Measurements from ENCODE around the gene SLC2A9. TPM values are rescaled to one million over a fixed set of nuclear protein-coding genes. Genes with fewer than 3 reads are reported as not detected.

Gene SLC2A9
- total RNA-seq, 2 donors from 2014 or later: 9.1 to 17.5 TPM

GRCh38 chr4:10055871-10056270 lies 34.6 kb upstream of the SLC2A9 start:
- Histone ChIP-seq H3K27me3 (replicated peaks; ENCODE audit: insufficient read depth) (no peaks in the 10 kb centered on the region), H3K4me1 (ENCODE audit: control insufficient read depth in 1 of 2, low read depth in 2 of 2) (no peaks in the 10 kb centered on the region), H3K9me3 (no peaks in the 10 kb centered on the region), H3K27ac (no peak overlapping the region), H3K4me3 (no peak overlapping the region), H3K36me3 (no peaks in the 10 kb centered on the region)
- no peak for DNase-seq (ENCODE audit: low spot score)
- no peak for ATAC-seq (ENCODE audit: insufficient number of reproducible peaks, low FRiP score, low read depth)
- no peak for TF ChIP-seq CTCF (IDR thresholded peaks at IDR 0.05)

- H3K27me3 ChIP-seq (replicated peaks; ENCODE audit: insufficient read depth): no peaks in the 10 kb centered on the region
- no peak for TF ChIP-seq CTCF (IDR thresholded peaks at IDR 0.05)
- no peaks in the 10 kb centered on the region for H3K36me3 ChIP-seq
- H3K27ac ChIP-seq: no peak overlapping the region
- H3K9me3 ChIP-seq: no peaks in the 10 kb centered on the region
- DNase-seq (ENCODE audit: low spot score) (no peak), ATAC-seq (ENCODE audit: insufficient number of reproducible peaks, low FRiP score, low read depth) (no peak)
- H3K4me1 ChIP-seq (ENCODE audit: control insufficient read depth in 1 of 2, low read depth in 2 of 2): no peaks in the 10 kb centered on the region
- H3K4me3 ChIP-seq: no peak overlapping the region
Observed at GRCh38 chr4:10054571-10055041, 33.3 kb upstream of the SLC2A9 start.

- ATAC-seq (ENCODE audit: insufficient number of reproducible peaks, low FRiP score, low read depth) (no peak), DNase-seq (ENCODE audit: low spot score) (no peak)
- Histone ChIP-seq H3K27me3 (replicated peaks; ENCODE audit: insufficient read depth) (no peaks in the 10 kb centered on the region), H3K9me3 (no peaks in the 10 kb centered on the region), H3K4me1 (ENCODE audit: control insufficient read depth in 1 of 2, low read depth in 2 of 2) (no peaks in the 10 kb centered on the region), H3K36me3 (no peaks in the 10 kb centered on the region), H3K4me3 (no peak overlapping the region), H3K27ac (no peak overlapping the region)
- TF ChIP-seq CTCF (IDR thresholded peaks at IDR 0.05): no peak
Observed at GRCh38 chr4:10053635-10054453, 32.5 kb upstream of the SLC2A9 start.

GRCh38 chr4:10051517-10052135 lies 30.3 kb upstream of the SLC2A9 start:
- Histone ChIP-seq H3K36me3 (no peaks in the 10 kb centered on the region), H3K9me3 (no peaks in the 10 kb centered on the region), H3K27me3 (replicated peaks; ENCODE audit: insufficient read depth) (no peaks in the 10 kb centered on the region), H3K27ac (no peak overlapping the region), H3K4me3 (no peak overlapping the region), H3K4me1 (ENCODE audit: control insufficient read depth in 1 of 2, low read depth in 2 of 2) (no peaks in the 10 kb centered on the region)
- no peak for DNase-seq (ENCODE audit: low spot score)
- TF ChIP-seq CTCF (IDR thresholded peaks at IDR 0.05): no peak
- ATAC-seq (ENCODE audit: insufficient number of reproducible peaks, low FRiP score, low read depth): no peak

GRCh38 chr4:10050721-10051120 lies 29.4 kb upstream of the SLC2A9 start:
- TF ChIP-seq CTCF (IDR thresholded peaks at IDR 0.05): no peak
- no peaks in the 10 kb centered on the region for H3K9me3 ChIP-seq
- no peaks in the 10 kb centered on the region for H3K27me3 ChIP-seq (replicated peaks; ENCODE audit: insufficient read depth)
- no peak overlapping the region for H3K4me3 ChIP-seq
- no peak for ATAC-seq (ENCODE audit: insufficient number of reproducible peaks, low FRiP score, low read depth)
- no peak for DNase-seq (ENCODE audit: low spot score)
- no peaks in the 10 kb centered on the region for H3K36me3 ChIP-seq
- H3K27ac ChIP-seq: no peak overlapping the region
- no peaks in the 10 kb centered on the region for H3K4me1 ChIP-seq (ENCODE audit: control insufficient read depth in 1 of 2, low read depth in 2 of 2)

Measured in thoracic aorta (tissue), 2 donors.